PC-3 (cell line): Measurements from ENCODE around the gene TC2N. TPM values are rescaled to one million over a fixed set of nuclear protein-coding genes. Genes with fewer than 3 reads are reported as not detected.

Source experiments
- ATAC-seq: fragments of 200-7000 bp; cut with Tn5 transposase; 2 replicates; pipeline ENCODE4 v1.9.1; 2020; ENCODE audit warnings: mild to moderate bottlenecking, moderate library complexity
- BruUV-seq: library from RNA; stranded (reverse); fragments of 400-500 nt; replicated peaks from 2 replicates; lab custom pipeline; 2021; lab: Mats Ljungman, UMichigan
- CTCF ChIA-PET: fragments of 300-600 bp; sonication (Branson Sonifier 250); formaldehyde crosslinking; loops from one replicate; lab custom pipeline; 2022; ENCODE audit warnings: antibody characterized with exemption; lab: Charles Lee
- POLR2A ChIA-PET: fragments of 300-600 bp; sonication (Branson Sonifier 250); formaldehyde crosslinking; loops from one replicate; lab custom pipeline; 2022; ENCODE audit warnings: antibody characterized with exemption; ENCODE audit not compliant: unreplicated experiment; lab: Charles Lee
- DNase-seq: peaks from one replicate; pipeline ENCODE4 v3.0.0-alpha.2; 2015
- H2AFZ ChIP-seq: fragments of 300-600 bp; sonication (generic); 2 replicates; pipeline ENCODE4 v1.6.0; 2016; ENCODE audit warnings: antibody characterized with exemption, low read length
- H3F3A ChIP-seq: fragments of 300-600 bp; sonication (generic); one replicate; pipeline ENCODE4 v1.6.0; 2017; ENCODE audit warnings: antibody characterized with exemption, low read length, control low read depth, mild to moderate bottlenecking; ENCODE audit not compliant: unreplicated experiment
- H3K27ac ChIP-seq: fragments of 300-600 bp; sonication (generic); 2 replicates; pipeline ENCODE4 v1.5.1; 2016; ENCODE audit warnings: mild to moderate bottlenecking, low read length
- H3K27me3 ChIP-seq: fragments of 300-600 bp; sonication (generic); 2 replicates; pipeline ENCODE4 v1.6.1; 2016; ENCODE audit warnings: low read length, mixed read lengths
- H3K36me3 ChIP-seq: fragments of 300-600 bp; sonication (generic); 2 replicates; pipeline ENCODE4 v1.6.1; 2016; ENCODE audit warnings: low read depth, mixed run types, low read length, mixed read lengths
- H3K4me1 ChIP-seq: fragments of 300-600 bp; sonication (generic); 2 replicates; pipeline ENCODE4 v1.5.1; 2016; ENCODE audit warnings: low read length; ENCODE audit not compliant: insufficient read depth
- H3K4me2 ChIP-seq: fragments of 300-600 bp; sonication (generic); 2 replicates; pipeline ENCODE4 v1.6.0; 2016; ENCODE audit warnings: low read length
- H3K4me3 ChIP-seq: fragments of 300-600 bp; sonication (generic); 2 replicates; pipeline ENCODE4 v1.5.1; 2016; ENCODE audit warnings: mild to moderate bottlenecking, low read length, mixed read lengths
- H3K79me2 ChIP-seq: fragments of 300-600 bp; sonication (generic); 2 replicates; pipeline ENCODE4 v1.6.1; 2017; ENCODE audit warnings: low read length, mixed read lengths
- H3K9ac ChIP-seq: fragments of 300-600 bp; sonication (generic); 2 replicates; pipeline ENCODE4 v1.6.0; 2016; ENCODE audit warnings: mild to moderate bottlenecking, low read length
- H3K9me2 ChIP-seq: fragments of 300-600 bp; sonication (generic); replicated peaks from 2 replicates; pipeline ENCODE4 v1.6.1; 2016; ENCODE audit warnings: mixed run types, low read length, mixed read lengths
- H3K9me3 ChIP-seq: fragments of 300-600 bp; sonication (generic); 2 replicates; pipeline ENCODE4 v1.6.1; 2016; ENCODE audit warnings: low read length, mixed read lengths
- H4K20me1 ChIP-seq: fragments of 300-600 bp; sonication (generic); 2 replicates; pipeline ENCODE4 v1.6.1; 2016; ENCODE audit warnings: low read length, mixed read lengths
- EZH2 ChIP-seq: fragments of 300-600 bp; sonication (generic); IDR thresholded peaks from one replicate; pipeline ENCODE4 v1.6.1; 2017; ENCODE audit warnings: antibody characterized with exemption, mild to moderate bottlenecking, low read length; ENCODE audit not compliant: unreplicated experiment
- EZH2phosphoT487 ChIP-seq: fragments of 300-600 bp; sonication (generic); IDR thresholded peaks from 2 replicates; pipeline ENCODE4 v1.6.1; 2018; ENCODE audit warnings: mild to moderate bottlenecking, antibody characterized with exemption, low read length, borderline replicate concordance
- intact Hi-C: fragments of 100-400 bp; cut with micrococcal nuclease; formaldehyde crosslinking; loops from 2 replicates; pipeline ENCODE4 v1.9.0; 2023
- total RNA-seq: library from RNA; depleted of rRNA; stranded (reverse); fragments of >200 nt; gene quantifications from 2 replicates; pipeline ENCODE4 v1.2.3, GENCODE V29; 2014
- TF ChIP-seq, protein P1 (sequence below): fragments of 300-600 bp; sonication (generic); conservative IDR thresholded peaks from 2 replicates; pipeline ENCODE4 v1.5.1; 2017; ENCODE audit warnings: antibody characterized with exemption, low read depth, mild to moderate bottlenecking, low read length

TC2N gene
- total RNA-seq, 1 experiment from 2014 or later, result 6.2 TPM

DNA sequence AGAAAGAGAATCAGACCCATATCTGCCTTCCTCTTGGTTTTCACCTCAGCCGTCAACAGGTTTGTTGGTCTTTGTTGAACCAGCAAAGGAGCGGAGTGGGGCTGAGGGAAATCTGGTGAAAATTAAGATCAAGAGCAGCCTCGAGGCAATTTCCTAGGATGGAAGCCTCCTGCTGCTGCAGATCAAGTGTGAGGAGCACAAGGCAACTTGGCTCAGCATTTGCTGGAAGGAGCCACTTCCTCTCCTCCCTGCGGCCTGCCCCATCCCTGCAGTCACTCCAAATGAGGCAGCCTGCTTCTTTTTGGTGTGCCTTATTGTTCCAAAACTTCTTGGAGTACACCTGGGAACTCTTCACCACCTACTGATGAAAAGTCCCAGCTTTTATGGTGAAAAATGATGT lies 4.9 kb downstream of the TC2N start:
- BruUV-seq, result no TSS peak
- Histone ChIP-seq H3K79me2 (no peaks in the 10 kb centered on the region), H2AFZ (no peak overlapping the region), H3K4me3 (no peak overlapping the region), H3K9me3 (no peaks in the 10 kb centered on the region), H4K20me1 (no peaks in the 10 kb centered on the region), H3K9me2 (no peaks in the 10 kb centered on the region), H3K27me3 (peaks cover 12% of the 10 kb centered on the region; the same call in 1 of the 2 replicates), H3K27ac (no peak overlapping the region), H3K4me1 (peaks cover 3% of the 10 kb centered on the region; the same call in 1 of the 2 replicates), H3K9ac (no peak overlapping the region), H3F3A (no peaks in the 10 kb centered on the region), H3K36me3 (no peaks in the 10 kb centered on the region), H3K4me2 (no peak overlapping the region)
- no peak for TF ChIP-seq EZH2
- TF ChIP-seq, protein P1, sequence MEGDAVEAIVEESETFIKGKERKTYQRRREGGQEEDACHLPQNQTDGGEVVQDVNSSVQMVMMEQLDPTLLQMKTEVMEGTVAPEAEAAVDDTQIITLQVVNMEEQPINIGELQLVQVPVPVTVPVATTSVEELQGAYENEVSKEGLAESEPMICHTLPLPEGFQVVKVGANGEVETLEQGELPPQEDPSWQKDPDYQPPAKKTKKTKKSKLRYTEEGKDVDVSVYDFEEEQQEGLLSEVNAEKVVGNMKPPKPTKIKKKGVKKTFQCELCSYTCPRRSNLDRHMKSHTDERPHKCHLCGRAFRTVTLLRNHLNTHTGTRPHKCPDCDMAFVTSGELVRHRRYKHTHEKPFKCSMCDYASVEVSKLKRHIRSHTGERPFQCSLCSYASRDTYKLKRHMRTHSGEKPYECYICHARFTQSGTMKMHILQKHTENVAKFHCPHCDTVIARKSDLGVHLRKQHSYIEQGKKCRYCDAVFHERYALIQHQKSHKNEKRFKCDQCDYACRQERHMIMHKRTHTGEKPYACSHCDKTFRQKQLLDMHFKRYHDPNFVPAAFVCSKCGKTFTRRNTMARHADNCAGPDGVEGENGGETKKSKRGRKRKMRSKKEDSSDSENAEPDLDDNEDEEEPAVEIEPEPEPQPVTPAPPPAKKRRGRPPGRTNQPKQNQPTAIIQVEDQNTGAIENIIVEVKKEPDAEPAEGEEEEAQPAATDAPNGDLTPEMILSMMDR, result no peak
- TF ChIP-seq EZH2phosphoT487, result no peak
- POLR2A ChIA-PET, result no interaction called here
- CTCF ChIA-PET, result no interaction called here
- ATAC-seq (no peak), DNase-seq (no peak)
- intact Hi-C loops, result no loop called here

DNA sequence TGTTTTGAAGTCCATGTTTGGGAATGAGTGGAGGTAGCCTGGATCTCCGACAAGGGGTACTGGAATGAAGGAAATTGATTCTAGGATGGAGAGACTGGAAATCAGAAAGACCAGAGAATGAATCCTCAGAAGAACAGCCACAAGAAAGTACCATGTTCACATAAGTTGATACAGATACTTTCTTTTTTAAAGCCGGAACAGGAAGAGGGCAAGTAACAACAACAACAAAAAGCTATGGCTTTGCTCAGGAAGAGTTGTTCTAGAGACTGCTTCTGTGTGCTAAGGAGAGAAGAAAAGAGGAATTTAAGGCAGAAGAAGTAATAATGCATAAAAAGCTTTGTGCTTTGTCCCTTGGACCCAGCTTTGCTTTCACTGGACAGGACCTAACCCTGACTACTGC lies 6.2 kb downstream of the TC2N start:
- TF ChIP-seq EZH2phosphoT487 (no peak), EZH2 (no peak)
- TF ChIP-seq, protein P1, result no peak
- H3K4me3 ChIP-seq, result no peak overlapping the region
- H2AFZ ChIP-seq, result no peak overlapping the region
- H3K4me2 ChIP-seq, result no peak overlapping the region
- DNase-seq (no peak), ATAC-seq (no peak)
- H3F3A ChIP-seq, result no peaks in the 10 kb centered on the region
- no peaks in the 10 kb centered on the region for H3K36me3 ChIP-seq
- no peaks in the 10 kb centered on the region for H4K20me1 ChIP-seq
- H3K9me3 ChIP-seq, result no peaks in the 10 kb centered on the region
- POLR2A ChIA-PET, result no interaction called here
- no peaks in the 10 kb centered on the region for H3K9me2 ChIP-seq
- no peak overlapping the region for H3K27ac ChIP-seq
- intact Hi-C loops, result no loop called here
- no TSS peak for BruUV-seq
- CTCF ChIA-PET, result no interaction called here
- H3K4me1 ChIP-seq, result peaks cover 3% of the 10 kb centered on the region; the same call in 1 of the 2 replicates
- no peak overlapping the region for H3K9ac ChIP-seq
- peaks cover 12% of the 10 kb centered on the region; the same call in 1 of the 2 replicates for H3K27me3 ChIP-seq
- no peaks in the 10 kb centered on the region for H3K79me2 ChIP-seq

DNA sequence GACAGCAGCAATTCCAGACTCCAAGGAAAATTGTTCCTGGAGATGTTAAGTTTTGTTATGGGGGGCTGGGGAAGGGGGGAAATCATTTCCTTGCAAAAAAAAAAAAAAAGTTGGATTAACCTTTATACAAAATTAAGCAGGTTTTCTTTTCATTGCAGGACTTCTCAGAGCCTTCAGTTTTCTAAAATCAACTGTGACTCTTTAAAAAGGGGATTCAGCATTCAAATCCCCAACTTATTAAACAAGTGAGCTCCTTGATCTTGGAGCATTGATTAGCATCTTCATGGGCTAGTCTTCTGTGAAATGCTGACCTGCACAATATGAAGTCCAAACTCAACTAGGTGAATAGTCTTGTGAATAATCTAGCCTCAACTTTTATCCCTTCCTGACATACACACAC lies 7.1 kb downstream of the TC2N start:
- TF ChIP-seq EZH2phosphoT487 (no peak), EZH2 (no peak)
- TF ChIP-seq, protein P1, result no peak

More for the DNA sequence above, 7.1 kb downstream of the TC2N start:
- no peak for ATAC-seq
- H3K9ac ChIP-seq, result no peak overlapping the region
- peaks cover 20% of the 10 kb centered on the region; the same call in 1 of the 2 replicates for H3K27me3 ChIP-seq
- BruUV-seq, result no TSS peak
- H3K4me1 ChIP-seq, result peaks cover 3% of the 10 kb centered on the region; the same call in 1 of the 2 replicates
- H3F3A ChIP-seq, result no peaks in the 10 kb centered on the region
- no peaks in the 10 kb centered on the region for H3K9me2 ChIP-seq
- no peaks in the 10 kb centered on the region for H3K9me3 ChIP-seq
- no peak overlapping the region for H3K4me2 ChIP-seq
- H3K4me3 ChIP-seq, result no peak overlapping the region
- no peaks in the 10 kb centered on the region for H3K79me2 ChIP-seq
- intact Hi-C loops, result no loop called here
- POLR2A ChIA-PET, result no interaction called here
- H3K36me3 ChIP-seq, result no peaks in the 10 kb centered on the region
- no peaks in the 10 kb centered on the region for H4K20me1 ChIP-seq
- CTCF ChIA-PET, result no interaction called here
- no peak overlapping the region for H3K27ac ChIP-seq
- no peak for DNase-seq
- H2AFZ ChIP-seq, result no peak overlapping the region
